Measurements from ENCODE around the gene SLC35F1.

Gene SLC35F1

GRCh38 chr6:118128755-118129154 lies 221.7 kb downstream of the SLC35F1 start:
- DNase-seq = no peak

- DNase-seq = no peak
Observed at GRCh38 chr6:118134206-118134605, 227.1 kb downstream of the SLC35F1 start.

- DNase-seq = no peak
Observed at GRCh38 chr6:118134736-118135135, 227.7 kb downstream of the SLC35F1 start.

GRCh38 chr6:118135371-118135770 lies 228.3 kb downstream of the SLC35F1 start:
- DNase-seq = no peak

- no peak for DNase-seq
Observed at GRCh38 chr6:118141211-118141610, 234.1 kb downstream of the SLC35F1 start.

GRCh38 chr6:118146584-118146983 lies 239.5 kb downstream of the SLC35F1 start:
- DNase-seq = no peak

- no peak for DNase-seq
Observed at GRCh38 chr6:118147511-118147910, 240.4 kb downstream of the SLC35F1 start.

GRCh38 chr6:118148561-118148960 lies 241.5 kb downstream of the SLC35F1 start:
- no peak for DNase-seq

DNA sequence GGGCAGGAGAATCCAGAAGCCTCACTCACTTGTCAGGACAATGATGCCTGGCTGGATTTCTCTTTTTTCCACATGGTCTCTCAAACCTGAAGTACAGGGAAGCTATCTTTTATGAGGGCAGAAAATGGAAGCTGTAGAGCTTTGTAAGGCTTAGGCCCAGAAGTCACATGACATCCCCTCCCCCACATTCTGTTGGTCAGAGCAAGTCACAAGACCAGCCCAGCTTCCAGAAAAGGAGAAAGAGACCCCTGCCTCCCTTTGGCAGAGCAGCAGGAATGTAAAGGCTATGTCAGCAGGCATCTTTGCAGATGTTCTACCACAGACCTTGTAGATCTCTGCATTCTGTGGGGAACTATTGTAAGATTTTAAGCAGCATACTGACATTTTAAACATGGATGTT lies 245.5 kb downstream of the SLC35F1 start:
- no peak for DNase-seq

- DNase-seq = no peak
Observed at GRCh38 chr6:118161343-118161742, 254.3 kb downstream of the SLC35F1 start.

GRCh38 chr6:118163542-118163941 lies 256.5 kb downstream of the SLC35F1 start:
- DNase-seq = no peak

DNA sequence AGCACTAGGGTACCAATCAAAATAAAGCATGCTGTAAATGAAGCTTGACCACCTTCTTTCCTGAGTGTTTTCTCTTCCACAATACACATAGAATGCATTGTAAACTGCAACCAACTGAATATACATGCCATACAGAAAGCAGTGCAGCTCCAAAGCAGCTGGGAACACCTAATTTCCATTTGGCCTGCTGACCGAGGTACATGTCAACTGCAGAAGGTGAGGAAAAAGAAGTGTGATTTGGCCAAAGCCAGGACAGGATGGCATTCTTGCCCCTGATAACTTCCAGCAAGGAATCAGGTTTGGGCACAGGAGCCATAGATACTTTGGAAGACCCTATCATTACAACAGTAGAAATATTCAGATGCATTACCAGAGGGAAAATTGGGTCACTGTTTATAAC lies 258.4 kb downstream of the SLC35F1 start:
- DNase-seq = no peak

DNA sequence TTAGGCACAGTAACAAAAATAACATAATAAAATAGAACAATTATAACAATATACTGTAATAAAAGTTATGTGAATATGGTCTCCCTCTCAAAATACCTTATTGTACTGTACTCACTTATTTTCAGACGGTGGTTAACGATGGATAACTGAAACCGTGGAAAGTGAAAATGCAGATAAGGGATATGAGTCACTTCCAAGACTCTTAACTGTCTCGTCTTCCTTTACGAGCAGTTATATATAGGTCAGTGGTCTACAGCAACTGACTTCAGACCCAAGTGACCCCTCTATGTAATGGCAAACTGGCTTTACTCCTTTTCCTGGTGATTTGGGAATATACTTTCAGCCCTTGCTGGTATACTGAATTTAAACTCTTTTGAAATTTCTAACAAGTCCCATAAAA lies 261.4 kb downstream of the SLC35F1 start:
- DNase-seq = no peak

DNA sequence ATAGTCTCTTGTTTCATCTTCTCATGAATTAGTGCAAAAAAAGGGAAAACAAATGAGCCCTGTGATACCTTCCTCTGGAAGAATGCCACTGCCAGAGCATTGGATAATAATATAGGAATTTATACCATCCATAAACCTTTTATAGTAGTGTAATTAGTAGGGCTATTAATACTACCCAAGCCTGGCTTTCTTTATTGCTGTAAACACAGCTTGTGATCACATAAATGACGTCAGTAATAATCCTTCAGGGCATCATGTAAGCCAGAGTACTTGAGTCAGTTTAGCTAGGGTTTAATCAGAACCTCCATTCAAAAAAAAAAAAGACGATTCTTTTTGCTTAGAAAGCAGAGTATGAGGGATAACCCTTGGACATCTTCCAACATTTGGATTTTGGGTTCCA lies 264.8 kb downstream of the SLC35F1 start:
- DNase-seq = no peak

DNA sequence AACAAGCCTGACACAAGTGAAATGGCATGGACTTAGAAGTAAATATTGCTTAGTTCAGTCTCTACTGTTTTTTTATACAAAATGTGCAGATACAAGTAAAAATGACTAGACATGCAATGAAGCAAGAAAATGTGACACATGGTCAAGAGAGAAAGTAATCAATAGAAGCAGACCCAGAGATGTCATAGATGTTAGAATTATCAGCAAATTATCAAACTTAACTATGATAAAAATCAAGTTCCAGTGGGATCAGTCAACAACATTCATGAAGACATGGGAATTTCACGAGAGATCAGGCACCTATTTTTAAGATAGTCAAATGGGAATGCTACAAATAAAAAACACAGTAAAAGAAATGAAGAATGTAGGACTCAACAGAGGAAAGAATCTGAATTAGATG lies 267.0 kb downstream of the SLC35F1 start:
- DNase-seq = no peak

GRCh38 chr6:118177720-118178119 lies 270.7 kb downstream of the SLC35F1 start:
- DNase-seq = no peak

- no peak for DNase-seq
Observed at GRCh38 chr6:118179048-118179447, 272.0 kb downstream of the SLC35F1 start.

DNA sequence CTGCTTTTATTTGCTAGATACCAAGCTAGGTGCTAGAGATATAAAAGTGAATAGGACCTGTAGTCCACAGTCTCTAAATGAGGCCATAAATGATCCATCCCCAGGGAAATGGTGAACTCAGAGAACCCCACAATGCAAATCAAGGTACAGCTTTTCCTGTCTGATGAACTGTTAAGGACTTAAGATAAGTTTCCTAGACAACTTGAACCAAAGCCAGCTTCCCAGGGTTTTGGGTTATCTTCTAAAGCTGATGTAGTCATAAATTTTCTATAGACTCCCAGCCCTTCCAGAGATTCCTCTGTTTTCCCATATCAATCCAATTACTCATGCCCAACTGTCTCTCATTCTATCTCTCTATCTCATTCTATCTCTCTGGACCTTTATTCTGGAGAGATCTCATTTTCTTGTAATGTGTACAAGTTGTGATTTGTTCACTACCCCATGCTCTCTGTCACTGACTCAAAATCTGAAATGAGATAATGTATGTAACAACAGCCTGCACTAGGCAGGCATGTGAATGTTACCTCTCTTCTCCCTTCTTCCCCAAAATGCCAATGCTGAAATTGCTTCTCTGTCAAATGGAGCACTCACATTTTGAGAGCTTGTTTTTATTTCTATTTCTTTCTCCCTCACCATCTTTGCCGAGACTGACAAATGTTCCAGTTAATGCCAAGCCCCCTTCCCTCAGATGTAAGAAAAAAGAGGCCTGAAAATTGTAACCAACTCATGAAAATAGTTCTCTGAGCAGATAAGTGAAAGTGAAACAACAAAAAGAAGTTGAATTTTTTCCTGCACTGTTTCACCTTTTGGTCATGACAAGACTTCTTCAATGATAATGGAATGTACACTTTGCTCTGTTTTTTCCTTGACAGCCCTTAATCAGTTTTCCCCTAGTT lies 279.9 kb downstream of the SLC35F1 start:
- DNase-seq = no peak

DNA sequence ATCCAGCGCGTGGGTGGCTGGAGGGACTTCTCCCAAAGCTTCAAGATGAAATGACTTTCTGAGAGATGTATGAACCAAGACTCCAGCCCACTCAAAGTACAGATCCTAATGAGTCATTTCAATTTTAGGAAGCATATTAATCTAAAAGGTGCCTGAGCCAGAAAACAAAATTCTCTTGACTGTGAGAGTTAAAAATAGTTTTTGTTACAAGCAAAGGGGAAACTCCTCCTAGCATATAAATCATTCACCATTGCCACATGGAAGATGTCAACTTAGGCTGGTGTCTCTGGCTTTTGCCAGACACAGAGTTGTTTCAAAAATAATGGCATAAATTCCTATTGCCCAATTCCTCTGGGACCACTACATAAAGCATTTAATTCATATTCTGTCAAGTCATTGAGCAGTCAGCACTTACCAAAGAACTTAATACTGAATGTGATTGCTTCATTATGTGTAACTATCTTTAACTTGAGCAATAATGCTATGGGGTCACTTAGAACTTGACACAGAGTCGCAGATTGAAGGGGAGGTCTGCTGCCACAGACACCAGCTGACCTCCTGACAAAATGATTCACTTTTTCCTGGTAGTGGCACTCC lies 280.6 kb downstream of the SLC35F1 start:
- no peak for DNase-seq

- DNase-seq = no peak
Observed at GRCh38 chr6:118188561-118188960, 281.5 kb downstream of the SLC35F1 start.

GRCh38 chr6:118197539-118197938 lies 290.5 kb downstream of the SLC35F1 start:
- no peak for DNase-seq

DNA sequence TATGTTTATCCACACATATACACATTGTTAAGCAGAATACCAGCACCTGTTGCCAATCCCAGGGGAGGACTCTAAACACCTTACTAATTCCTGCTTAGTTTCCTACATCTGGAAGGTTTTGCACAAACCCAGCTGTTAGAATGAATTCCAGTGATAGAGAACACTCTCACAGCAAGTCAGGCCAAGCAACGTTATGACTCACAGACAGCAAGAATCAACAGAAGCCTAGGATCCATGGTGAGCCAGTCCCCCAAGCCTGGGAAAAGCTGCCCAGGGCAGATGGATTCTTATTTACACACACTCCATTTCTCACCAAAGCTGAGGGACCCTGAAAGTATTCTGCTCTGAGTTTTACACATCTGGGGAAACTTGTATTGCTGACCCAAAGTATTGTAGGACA lies 291.7 kb downstream of the SLC35F1 start:
- DNase-seq = no peak

DNA sequence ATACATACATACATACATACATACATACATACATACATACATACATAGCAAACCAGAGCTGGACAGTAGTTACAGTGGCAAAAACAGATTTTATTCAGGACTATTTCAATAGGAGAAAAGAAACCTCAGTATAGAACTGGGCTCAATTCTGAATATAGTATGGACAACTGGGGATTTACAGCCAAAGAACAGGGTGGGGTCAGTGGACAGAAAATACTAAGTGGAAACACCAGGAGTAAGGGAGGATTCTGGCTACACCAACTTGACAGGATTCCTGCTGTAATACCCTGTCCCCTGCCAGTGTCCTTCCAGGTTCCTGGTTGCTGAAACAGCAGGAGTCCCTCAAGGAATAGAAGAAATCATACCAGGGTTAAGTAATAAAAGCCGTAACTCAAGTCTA lies 293.1 kb downstream of the SLC35F1 start:
- DNase-seq = no peak

- DNase-seq = no peak
Observed at GRCh38 chr6:118202517-118202916, 295.5 kb downstream of the SLC35F1 start.

DNA sequence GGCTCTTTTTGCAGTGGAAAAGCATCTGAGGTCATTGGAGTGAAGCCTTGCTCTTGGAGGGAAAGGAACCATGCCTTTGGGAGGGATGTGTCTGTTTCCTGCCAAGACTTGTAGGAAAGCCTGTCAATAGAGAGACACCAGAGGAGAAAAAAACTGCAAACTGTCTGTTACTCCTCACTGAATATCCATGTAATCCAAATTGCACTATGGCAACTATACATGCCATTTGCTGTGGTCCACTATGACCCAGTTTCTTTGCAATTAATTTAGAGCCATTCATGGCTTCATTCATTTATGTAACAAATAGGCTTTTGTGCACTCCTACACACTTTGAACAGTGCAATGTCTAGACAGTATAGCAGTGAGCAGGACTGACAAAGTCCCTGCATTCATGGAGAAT lies 296.5 kb downstream of the SLC35F1 start:
- no peak for DNase-seq
